ENCODE data around the gene PADI1.

- TF ChIP-seq CTCF (IDR thresholded peaks at IDR 0.05): no peak
- TF ChIP-seq POLR2A (IDR thresholded peaks at IDR 0.05): no peak
Measured at GRCh38 chr1:17184822-17185484, 20.0 kb upstream of the PADI1 start.
